HG03571 (cell line): ENCODE measurements around the gene CPSF4.
"Not testable (repeated sequence)": the region's sequence is repeated elsewhere in the genome, so short reads cannot be mapped to it uniquely, and the experiment has no call there.

Source experiments
- ATAC-seq: cut with Tn5 transposase; IDR thresholded peaks from one replicate; pipeline ENCODE4 v1.9.1; 2021; ENCODE audit not compliant: unreplicated experiment

The CPSF4 gene

GRCh38 chr7:99408379-99409191 is 30.2 kb upstream of the CPSF4 start, which contains the start of the genes BUD31 and PDAP1:
Gene BUD31, plus strand, starts transcription at chr7:99408969. Its CDS starts 2,124 bp downstream, at chr7:99411093.
Gene PDAP1, minus strand, starts transcription at chr7:99408597. Its CDS starts 49 bp downstream, at chr7:99408548.
- ATAC-seq: peak; percentile 70

- no peak for ATAC-seq
These were observed 29.6 kb upstream of the CPSF4 start for GRCh38 chr7:99409192-99409572.

- no peak for ATAC-seq
These were observed 28.9 kb upstream of the CPSF4 start for GRCh38 chr7:99409806-99410205.

- ATAC-seq: no peak
These were observed 28.1 kb upstream of the CPSF4 start for GRCh38 chr7:99410635-99411034.

- not testable (repeated sequence) for ATAC-seq
These were observed 23.1 kb upstream of the CPSF4 start for GRCh38 chr7:99415513-99416127.

GRCh38 chr7:99418260-99418659 is 20.5 kb upstream of the CPSF4 start:
- ATAC-seq: no peak

- ATAC-seq: no peak
These were observed 19.3 kb upstream of the CPSF4 start for GRCh38 chr7:99419323-99420021.

- no peak for ATAC-seq
These were observed 18.5 kb upstream of the CPSF4 start for GRCh38 chr7:99420213-99420612.

GRCh38 chr7:99420986-99421385 is 17.8 kb upstream of the CPSF4 start:
- ATAC-seq: no peak

- ATAC-seq: no peak
These were observed 16.6 kb upstream of the CPSF4 start for GRCh38 chr7:99422186-99422585.

GRCh38 chr7:99422625-99423024 is 16.1 kb upstream of the CPSF4 start:
- no peak for ATAC-seq

- ATAC-seq: no peak
These were observed 13.6 kb upstream of the CPSF4 start for GRCh38 chr7:99424932-99425730.

- ATAC-seq: no peak
These were observed 9.7 kb upstream of the CPSF4 start for GRCh38 chr7:99428972-99429566.

- no peak for ATAC-seq
These were observed 9.0 kb upstream of the CPSF4 start for GRCh38 chr7:99429756-99430155.

GRCh38 chr7:99431756-99432540 is 6.8 kb upstream of the CPSF4 start:
- not testable (repeated sequence) for ATAC-seq

- ATAC-seq: no peak
These were observed 5.6 kb upstream of the CPSF4 start for GRCh38 chr7:99433158-99433557.

- ATAC-seq: peak; percentile 4
These were observed 684 bp upstream of the CPSF4 start for GRCh38 chr7:99437946-99438572.

- ATAC-seq: no peak
These were observed 1.5 kb downstream of the CPSF4 start for GRCh38 chr7:99440195-99440594.

GRCh38 chr7:99446096-99446495 is 7.4 kb downstream of the CPSF4 start:
- no peak for ATAC-seq
